Ishikawa (cell line): Measurements from ENCODE around the gene GINS2.

Experiments used
- CEBPB ChIP-seq: IDR thresholded peaks from 2 replicates; pipeline ENCODE4 v1.6.1; 2012
- CREB1 ChIP-seq: IDR thresholded peaks from 2 replicates; pipeline ENCODE4 v1.6.1; 2012; ENCODE audit warnings: low read depth
- EGR1 ChIP-seq: IDR thresholded peaks from 2 replicates; pipeline ENCODE4 v1.6.1; 2012
- EP300 ChIP-seq: IDR thresholded peaks from 2 replicates; pipeline ENCODE4 v1.6.1; 2012; ENCODE audit warnings: borderline replicate concordance
- FOXM1 ChIP-seq: IDR thresholded peaks from 2 replicates; pipeline ENCODE4 v1.6.1; 2012; ENCODE audit warnings: low read depth, borderline replicate concordance
- MAX ChIP-seq: IDR thresholded peaks from 2 replicates; pipeline ENCODE4 v1.6.1; 2012
- NFIC ChIP-seq: IDR thresholded peaks from 2 replicates; pipeline ENCODE4 v1.6.1; 2012
- RAD21 ChIP-seq: IDR thresholded peaks from 2 replicates; pipeline ENCODE4 v1.6.1; 2012; ENCODE audit warnings: low read depth
- REST ChIP-seq: IDR thresholded peaks from 2 replicates; pipeline ENCODE4 v1.6.1; 2012; ENCODE audit warnings: low read depth, mild to moderate bottlenecking
- TAF1 ChIP-seq: IDR thresholded peaks from 2 replicates; pipeline ENCODE4 v1.6.1; 2012; ENCODE audit warnings: low read depth, mild to moderate bottlenecking
- TCF12 ChIP-seq: IDR thresholded peaks from 2 replicates; pipeline ENCODE4 v1.6.1; 2012; ENCODE audit warnings: low read depth
- TEAD4 ChIP-seq: IDR thresholded peaks from 2 replicates; pipeline ENCODE4 v1.6.1; 2012
- USF1 ChIP-seq: IDR thresholded peaks from 2 replicates; pipeline ENCODE4 v1.6.1; 2012
- YY1 ChIP-seq: IDR thresholded peaks from 2 replicates; pipeline ENCODE4 v1.6.1; 2012; ENCODE audit warnings: low read depth
- ZBTB7A ChIP-seq: IDR thresholded peaks from 2 replicates; pipeline ENCODE4 v1.6.1; 2012; ENCODE audit warnings: low read depth

The GINS2 gene

DNA sequence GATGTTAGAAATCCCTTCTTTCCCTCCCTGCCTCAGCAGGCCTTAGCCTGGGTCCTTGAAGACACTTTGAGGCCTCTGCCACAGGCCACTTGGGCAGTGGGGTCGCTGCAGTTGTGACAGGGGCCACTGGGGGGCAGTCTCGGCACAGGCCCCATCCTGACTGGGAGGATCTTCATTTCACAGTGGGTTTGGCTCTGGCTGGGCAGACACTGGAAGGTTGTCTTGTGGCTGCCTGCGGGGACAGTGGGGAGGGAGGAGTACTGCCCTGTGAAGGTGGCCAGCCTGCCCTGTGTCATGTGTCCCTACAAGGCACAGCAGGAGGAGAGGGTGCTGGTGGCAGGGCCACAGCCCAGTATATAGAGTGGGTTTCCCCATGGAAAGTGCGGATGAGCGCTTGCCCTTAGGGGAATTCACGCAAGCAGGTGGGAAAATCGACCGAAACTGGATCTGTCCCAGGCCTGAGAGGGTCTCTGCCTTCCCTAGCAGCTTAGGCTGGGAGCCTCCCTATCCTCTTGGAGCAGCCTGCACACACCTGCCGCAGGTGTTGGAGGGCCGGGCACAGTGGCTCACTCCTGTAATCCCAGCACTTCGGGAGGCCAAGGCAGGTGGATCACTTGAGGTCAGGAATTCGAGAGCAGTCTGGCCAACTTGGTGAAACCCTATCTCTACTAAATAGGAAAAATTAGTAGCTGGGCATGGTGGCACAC lies 28.8 kb downstream of the GINS2 start:
- TF ChIP-seq FOXM1 (no peak), TCF12 (no peak), USF1 (no peak), CREB1 (no peak), TEAD4 (no peak), RAD21 (peak; percentile 74), EP300 (no peak), MAX (no peak), TAF1 (no peak)

GRCh38 chr16:85659336-85659735 lies 29.4 kb downstream of the GINS2 start:
- TF ChIP-seq MAX (no peak), ZBTB7A (no peak), TAF1 (no peak), REST (no peak), YY1 (no peak), RAD21 (no peak), NFIC (no peak), CREB1 (no peak)

GRCh38 chr16:85658504-85659326 lies 30.0 kb downstream of the GINS2 start:
- TF ChIP-seq TCF12 (no peak), USF1 (no peak), CEBPB (no peak), FOXM1 (no peak), YY1 (no peak), MAX (no peak), NFIC (no peak), CREB1 (no peak), EP300 (no peak), TEAD4 (no peak), ZBTB7A (no peak), EGR1 (no peak)

GRCh38 chr16:85657996-85658395 lies 30.8 kb downstream of the GINS2 start:
- TF ChIP-seq YY1 (no peak), FOXM1 (no peak), EGR1 (no peak), EP300 (no peak)

GRCh38 chr16:85657267-85657650 lies 31.5 kb downstream of the GINS2 start:
- TF ChIP-seq USF1 (no peak), TCF12 (no peak), RAD21 (no peak)

GRCh38 chr16:85656351-85657266 lies 32.1 kb downstream of the GINS2 start:
- TF ChIP-seq CREB1 (no peak), TAF1 (no peak), EGR1 (no peak), ZBTB7A (no peak), USF1 (no peak)
